ENCODE data around the gene NOP56.

GRCh38 chr20:2671977-2672376 is 19.5 kb downstream of the NOP56 start:
- TF ChIP-seq POLR2A (IDR thresholded peaks at IDR 0.05) (no peak), EP300 (IDR thresholded peaks at IDR 0.05) (no peak)
- TF ChIP-seq, protein P1, sequence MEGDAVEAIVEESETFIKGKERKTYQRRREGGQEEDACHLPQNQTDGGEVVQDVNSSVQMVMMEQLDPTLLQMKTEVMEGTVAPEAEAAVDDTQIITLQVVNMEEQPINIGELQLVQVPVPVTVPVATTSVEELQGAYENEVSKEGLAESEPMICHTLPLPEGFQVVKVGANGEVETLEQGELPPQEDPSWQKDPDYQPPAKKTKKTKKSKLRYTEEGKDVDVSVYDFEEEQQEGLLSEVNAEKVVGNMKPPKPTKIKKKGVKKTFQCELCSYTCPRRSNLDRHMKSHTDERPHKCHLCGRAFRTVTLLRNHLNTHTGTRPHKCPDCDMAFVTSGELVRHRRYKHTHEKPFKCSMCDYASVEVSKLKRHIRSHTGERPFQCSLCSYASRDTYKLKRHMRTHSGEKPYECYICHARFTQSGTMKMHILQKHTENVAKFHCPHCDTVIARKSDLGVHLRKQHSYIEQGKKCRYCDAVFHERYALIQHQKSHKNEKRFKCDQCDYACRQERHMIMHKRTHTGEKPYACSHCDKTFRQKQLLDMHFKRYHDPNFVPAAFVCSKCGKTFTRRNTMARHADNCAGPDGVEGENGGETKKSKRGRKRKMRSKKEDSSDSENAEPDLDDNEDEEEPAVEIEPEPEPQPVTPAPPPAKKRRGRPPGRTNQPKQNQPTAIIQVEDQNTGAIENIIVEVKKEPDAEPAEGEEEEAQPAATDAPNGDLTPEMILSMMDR (IDR thresholded peaks at IDR 0.05) = no peak
